GM21367 (cell line): ENCODE data around the gene LHX6.

Experiments used
- ATAC-seq: cut with Tn5 transposase; IDR thresholded peaks from one replicate; pipeline ENCODE4 v1.9.1; 2021; ENCODE audit not compliant: unreplicated experiment

LHX6 gene

DNA sequence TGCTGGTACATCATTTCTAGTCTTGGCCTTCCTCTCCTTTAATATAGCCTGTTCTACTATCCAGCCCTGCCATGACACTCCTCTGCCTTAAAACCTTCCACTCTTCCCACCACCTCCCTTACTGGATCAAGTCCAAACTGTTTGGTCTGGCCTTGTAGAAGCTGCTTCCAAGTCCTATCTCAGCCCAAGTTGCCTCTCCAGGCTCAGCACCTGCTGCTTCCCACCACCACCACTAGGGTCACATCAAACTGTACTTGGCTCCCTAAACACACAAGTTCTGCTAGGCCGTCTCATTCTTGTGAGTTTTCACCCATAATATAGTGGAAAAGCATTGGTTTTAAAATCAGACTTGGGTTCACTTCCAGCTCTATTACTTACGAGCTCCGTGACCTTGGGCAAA lies 70.6 kb downstream of the LHX6 start:
- ATAC-seq: no peak

DNA sequence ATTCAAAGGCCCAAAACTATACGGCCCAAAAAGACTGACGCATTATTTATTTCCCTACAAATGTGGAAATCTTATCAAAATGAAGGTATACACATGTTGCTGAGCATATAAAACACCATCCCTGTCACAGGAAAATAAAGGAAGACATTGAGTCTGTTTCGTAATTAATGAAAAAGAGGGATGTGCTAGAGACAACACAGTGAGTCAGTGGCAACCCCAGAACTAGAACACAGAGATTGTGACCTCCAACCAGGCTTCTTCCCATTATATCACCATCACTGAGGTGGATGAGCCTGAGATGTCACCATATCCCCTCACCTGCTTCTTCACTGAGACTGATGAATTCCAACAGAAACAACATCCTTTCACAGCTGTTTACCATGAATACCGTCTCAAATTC lies 73.0 kb downstream of the LHX6 start:
- ATAC-seq: no peak
